ENCODE data around the gene PCDHA6.

GRCh38 chr5:140857987-140858240 is 30.2 kb downstream of the PCDHA6 start:
- TF ChIP-seq, protein P1, sequence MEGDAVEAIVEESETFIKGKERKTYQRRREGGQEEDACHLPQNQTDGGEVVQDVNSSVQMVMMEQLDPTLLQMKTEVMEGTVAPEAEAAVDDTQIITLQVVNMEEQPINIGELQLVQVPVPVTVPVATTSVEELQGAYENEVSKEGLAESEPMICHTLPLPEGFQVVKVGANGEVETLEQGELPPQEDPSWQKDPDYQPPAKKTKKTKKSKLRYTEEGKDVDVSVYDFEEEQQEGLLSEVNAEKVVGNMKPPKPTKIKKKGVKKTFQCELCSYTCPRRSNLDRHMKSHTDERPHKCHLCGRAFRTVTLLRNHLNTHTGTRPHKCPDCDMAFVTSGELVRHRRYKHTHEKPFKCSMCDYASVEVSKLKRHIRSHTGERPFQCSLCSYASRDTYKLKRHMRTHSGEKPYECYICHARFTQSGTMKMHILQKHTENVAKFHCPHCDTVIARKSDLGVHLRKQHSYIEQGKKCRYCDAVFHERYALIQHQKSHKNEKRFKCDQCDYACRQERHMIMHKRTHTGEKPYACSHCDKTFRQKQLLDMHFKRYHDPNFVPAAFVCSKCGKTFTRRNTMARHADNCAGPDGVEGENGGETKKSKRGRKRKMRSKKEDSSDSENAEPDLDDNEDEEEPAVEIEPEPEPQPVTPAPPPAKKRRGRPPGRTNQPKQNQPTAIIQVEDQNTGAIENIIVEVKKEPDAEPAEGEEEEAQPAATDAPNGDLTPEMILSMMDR (IDR thresholded peaks at IDR 0.05), result no peak
- no peak for TF ChIP-seq POLR2A (IDR thresholded peaks at IDR 0.05)
